Nephron progenitor cell (in vitro differentiated cells): ENCODE measurements around the gene IGFBPL1.
A peak's percentile ranks its signal among the peaks of the same experiment; 100 is the strongest.

Source experiments
- DNase-seq: peaks from one replicate; pipeline ENCODE4 v3.0.0; 2021
- H3K27ac Mint-ChIP-seq: 2 replicates; pipeline ENCODE4 v1.8.0; 2021; ENCODE audit warnings: mild to moderate bottlenecking, moderate library complexity, mixed read lengths
- H3K27me3 Mint-ChIP-seq: 2 replicates; pipeline ENCODE4 v1.8.0; 2021; ENCODE audit warnings: mild to moderate bottlenecking, low read depth, mixed read lengths; ENCODE audit not compliant: poor library complexity
- H3K36me3 Mint-ChIP-seq: 2 replicates; pipeline ENCODE4 v1.8.0; 2021; ENCODE audit warnings: low read depth, mixed read lengths
- H3K4me1 Mint-ChIP-seq: 2 replicates; pipeline ENCODE4 v1.8.0; 2021; ENCODE audit warnings: mixed read lengths
- H3K4me3 Mint-ChIP-seq: 2 replicates; pipeline ENCODE4 v1.8.0; 2021; ENCODE audit warnings: mild to moderate bottlenecking, moderate library complexity, mixed read lengths
- H3K9me3 Mint-ChIP-seq: 2 replicates; pipeline ENCODE4 v1.8.0; 2021; ENCODE audit warnings: mild to moderate bottlenecking, moderate library complexity, mixed read lengths
- TF ChIP-seq, protein P1 (sequence below): fragments of 200-600 bp; sonication (generic); IDR thresholded peaks from 2 replicates; pipeline ENCODE4 v1.5.0; 2021; ENCODE audit warnings: antibody characterized with exemption

Gene IGFBPL1

DNA sequence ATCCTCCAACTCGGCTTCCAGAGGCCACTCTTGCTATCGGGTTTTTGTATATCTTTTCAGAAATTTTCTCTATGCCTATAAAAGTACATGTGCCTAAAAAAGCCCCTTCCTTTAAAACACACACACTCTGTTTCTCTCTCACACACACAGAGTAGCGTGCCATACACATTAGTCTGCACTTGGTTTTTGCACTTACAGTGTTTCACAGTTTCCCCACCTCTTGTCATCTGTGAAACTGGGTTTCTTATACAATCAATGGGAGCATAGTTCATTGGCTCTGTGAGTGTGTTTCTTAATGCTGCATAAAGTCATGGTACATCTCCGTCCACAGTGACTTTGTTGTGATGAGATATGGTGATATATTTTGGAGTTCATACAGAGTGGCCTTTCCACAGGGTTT, 664 bp upstream of the IGFBPL1 start:
- peaks cover 37% of the 10 kb centered on the region for H3K4me1 Mint-ChIP-seq
- DNase-seq, result no peak
- H3K27me3 Mint-ChIP-seq, result peaks cover 36% of the 10 kb centered on the region
- no peak overlapping the region for H3K27ac Mint-ChIP-seq
- H3K36me3 Mint-ChIP-seq, result no peaks in the 10 kb centered on the region
- TF ChIP-seq, protein P1, sequence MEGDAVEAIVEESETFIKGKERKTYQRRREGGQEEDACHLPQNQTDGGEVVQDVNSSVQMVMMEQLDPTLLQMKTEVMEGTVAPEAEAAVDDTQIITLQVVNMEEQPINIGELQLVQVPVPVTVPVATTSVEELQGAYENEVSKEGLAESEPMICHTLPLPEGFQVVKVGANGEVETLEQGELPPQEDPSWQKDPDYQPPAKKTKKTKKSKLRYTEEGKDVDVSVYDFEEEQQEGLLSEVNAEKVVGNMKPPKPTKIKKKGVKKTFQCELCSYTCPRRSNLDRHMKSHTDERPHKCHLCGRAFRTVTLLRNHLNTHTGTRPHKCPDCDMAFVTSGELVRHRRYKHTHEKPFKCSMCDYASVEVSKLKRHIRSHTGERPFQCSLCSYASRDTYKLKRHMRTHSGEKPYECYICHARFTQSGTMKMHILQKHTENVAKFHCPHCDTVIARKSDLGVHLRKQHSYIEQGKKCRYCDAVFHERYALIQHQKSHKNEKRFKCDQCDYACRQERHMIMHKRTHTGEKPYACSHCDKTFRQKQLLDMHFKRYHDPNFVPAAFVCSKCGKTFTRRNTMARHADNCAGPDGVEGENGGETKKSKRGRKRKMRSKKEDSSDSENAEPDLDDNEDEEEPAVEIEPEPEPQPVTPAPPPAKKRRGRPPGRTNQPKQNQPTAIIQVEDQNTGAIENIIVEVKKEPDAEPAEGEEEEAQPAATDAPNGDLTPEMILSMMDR, result no peak
- peak overlapping the region; percentile 78 for H3K4me3 Mint-ChIP-seq
- no peaks in the 10 kb centered on the region for H3K9me3 Mint-ChIP-seq

DNA sequence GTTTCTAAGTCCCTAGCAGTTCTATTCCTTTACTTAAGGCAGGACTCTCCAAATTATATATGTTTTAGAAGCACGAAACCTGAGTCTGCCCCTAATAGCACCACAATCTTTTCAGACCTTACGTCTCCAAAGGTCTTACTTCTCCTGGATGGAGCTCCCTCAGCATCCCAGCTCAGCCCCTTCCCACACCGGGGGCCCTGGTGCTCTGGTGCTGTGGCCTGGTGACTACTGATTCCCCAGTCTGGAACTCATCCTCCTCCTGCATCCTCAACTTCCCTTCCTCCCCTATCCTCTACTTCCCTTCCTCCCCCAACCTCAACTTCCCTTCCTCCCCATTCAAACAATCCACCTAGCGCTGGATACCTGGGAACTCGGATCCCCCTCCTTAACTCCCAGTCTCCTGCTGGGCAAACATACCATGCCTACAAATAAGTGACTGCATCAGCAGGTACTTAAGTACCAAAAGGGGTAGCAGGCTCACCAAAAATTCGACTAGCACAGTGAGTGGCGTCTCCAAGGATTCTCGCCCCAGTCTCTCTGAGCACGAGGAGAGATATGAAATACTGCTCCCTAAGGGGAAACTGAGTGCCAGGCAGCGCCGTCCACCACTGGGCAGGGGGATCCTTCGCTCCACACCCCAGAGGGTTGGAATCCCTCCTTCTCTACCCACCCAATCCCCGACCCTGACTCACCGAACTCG, 831 bp downstream of the IGFBPL1 start:
- no peaks in the 10 kb centered on the region for H3K36me3 Mint-ChIP-seq
- H3K27ac Mint-ChIP-seq, result no peak overlapping the region
- TF ChIP-seq, protein P1, result no peak
- H3K4me3 Mint-ChIP-seq, result peak overlapping the region; percentile 65
- H3K4me1 Mint-ChIP-seq, result peaks cover 43% of the 10 kb centered on the region
- peaks cover 36% of the 10 kb centered on the region for H3K27me3 Mint-ChIP-seq
- no peaks in the 10 kb centered on the region for H3K9me3 Mint-ChIP-seq
- DNase-seq, result no peak

DNA sequence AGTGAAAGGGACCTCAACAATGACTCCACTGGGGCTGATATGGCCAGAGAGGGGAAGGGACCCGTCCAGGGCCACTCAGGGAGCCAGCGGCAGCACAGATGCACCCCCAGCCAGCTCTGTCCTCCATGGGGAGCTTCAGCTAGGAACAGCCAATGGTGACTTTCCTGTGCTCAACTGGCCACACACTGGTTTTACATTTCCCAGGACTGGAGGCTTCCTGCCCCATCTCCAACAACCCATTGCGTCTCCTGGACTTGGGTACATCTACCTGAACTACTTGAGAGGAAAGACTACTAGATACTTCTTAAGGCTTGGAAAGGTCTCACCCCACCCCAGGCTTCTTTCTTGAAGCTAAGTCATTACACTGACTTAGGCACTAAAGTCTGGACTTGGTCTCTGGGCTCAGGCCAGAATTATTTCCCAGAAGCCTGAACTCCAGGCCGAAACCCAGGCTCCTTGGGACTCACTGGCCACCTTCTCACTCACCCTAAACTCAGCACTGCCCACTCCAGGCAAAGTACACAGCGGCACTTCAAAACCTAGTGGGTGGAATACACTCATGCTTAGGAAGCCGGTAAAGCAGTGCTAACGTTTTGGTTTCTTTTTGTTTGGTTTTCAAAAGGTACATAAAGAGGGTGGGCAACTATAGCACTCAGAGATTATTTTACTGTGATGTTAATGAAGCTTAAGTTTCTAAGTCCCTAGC, 1.5 kb downstream of the IGFBPL1 start:
- TF ChIP-seq, protein P1, result no peak
- Mint-ChIP-seq H3K4me1 (peaks cover 43% of the 10 kb centered on the region), H3K27me3 (peaks cover 36% of the 10 kb centered on the region), H3K9me3 (no peaks in the 10 kb centered on the region), H3K27ac (no peak overlapping the region), H3K4me3 (peak overlapping the region; percentile 65), H3K36me3 (no peaks in the 10 kb centered on the region)
- DNase-seq, result no peak

DNA sequence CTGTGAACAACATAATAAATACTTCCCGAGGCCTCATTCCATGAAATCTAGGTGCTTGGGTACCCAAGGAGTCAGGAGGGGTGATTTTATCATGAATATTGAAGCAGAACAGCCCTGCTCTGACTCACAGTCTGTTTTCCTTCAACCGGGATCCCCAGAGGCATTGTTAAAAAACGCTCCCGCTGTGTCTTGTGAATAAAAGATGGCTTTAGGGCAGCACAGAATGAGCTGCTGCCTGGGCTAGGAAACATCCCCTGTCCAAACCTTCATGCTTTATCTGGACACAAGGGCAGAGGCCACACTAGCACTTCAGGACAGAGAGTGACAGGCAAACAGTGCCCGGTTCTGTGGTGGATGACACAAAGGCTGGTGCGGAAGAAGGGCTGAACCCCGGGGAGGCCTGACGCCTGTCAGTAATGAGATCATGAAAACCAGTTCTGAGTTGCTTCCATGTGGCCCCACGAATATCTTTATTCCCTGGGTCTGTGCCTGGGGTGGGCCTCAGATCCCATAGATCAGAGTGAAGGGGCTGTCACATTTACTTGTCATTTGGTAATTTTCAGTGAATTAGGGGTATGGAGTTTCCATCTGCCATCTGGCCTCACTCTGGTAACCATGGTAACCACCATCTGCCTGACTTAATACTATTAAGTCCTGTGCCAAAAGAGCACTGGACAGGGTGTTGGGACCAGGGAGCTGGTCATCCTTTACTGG, 2.6 kb downstream of the IGFBPL1 start:
- Mint-ChIP-seq H3K27me3 (peaks cover 33% of the 10 kb centered on the region), H3K4me3 (no peak overlapping the region), H3K4me1 (peaks cover 40% of the 10 kb centered on the region), H3K27ac (peak overlapping the region; percentile 98), H3K9me3 (no peaks in the 10 kb centered on the region), H3K36me3 (no peaks in the 10 kb centered on the region)
- TF ChIP-seq, protein P1, result no peak
- peak; percentile 26 for DNase-seq

DNA sequence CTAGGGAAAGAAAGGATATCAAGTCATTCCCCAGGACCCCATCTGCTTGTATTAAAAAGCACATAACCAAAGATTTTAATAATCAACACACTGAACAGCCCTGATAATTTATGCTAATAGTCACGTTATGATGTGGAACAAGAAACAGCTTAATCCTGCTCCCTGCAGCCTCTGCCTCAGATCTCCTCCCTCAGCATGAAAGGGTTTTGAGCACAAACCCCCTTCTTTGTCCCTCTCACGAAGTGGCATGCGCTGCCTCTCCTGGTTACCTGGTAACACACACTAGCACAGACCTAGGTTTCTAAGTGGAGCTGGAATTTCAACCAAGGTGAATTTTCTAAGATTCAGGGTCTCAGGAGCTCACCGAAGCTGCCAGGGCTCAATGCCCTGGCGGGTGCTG, 5.1 kb downstream of the IGFBPL1 start:
- Mint-ChIP-seq H3K4me1 (peaks cover 42% of the 10 kb centered on the region), H3K27me3 (peaks cover 20% of the 10 kb centered on the region), H3K4me3 (no peak overlapping the region), H3K27ac (no peak overlapping the region), H3K36me3 (no peaks in the 10 kb centered on the region), H3K9me3 (no peaks in the 10 kb centered on the region)
- TF ChIP-seq, protein P1, result no peak
- no peak for DNase-seq
